Measurements from ENCODE around the gene SERPINE1. TPM values are rescaled to one million over a fixed set of nuclear protein-coding genes. Genes with fewer than 3 reads are reported as not detected.
"Not testable (repeated sequence)": the region's sequence is repeated elsewhere in the genome, so short reads cannot be mapped to it uniquely, and the experiment has no call there.

The SERPINE1 gene
- total and polyA plus RNA-seq, 2 of the 8 experiments (the other 6 are each of a cell fraction or from before 2014, with no cell fraction given) = 3.7 to 5.6 TPM

GRCh38 chr7:101105248-101105647 is 21.7 kb upstream of the SERPINE1 start:
- H2BK120ac ChIP-seq (replicated peaks; ENCODE audit: low read depth, low read length); H2BK20ac ChIP-seq (ENCODE audit: low read length); H3K79me2 ChIP-seq (ENCODE audit: control insufficient read depth in 1 of 2, insufficient read depth in 2 of 2, low read length in 2 of 2); H3K23ac ChIP-seq (ENCODE audit: insufficient read length); H4K8ac ChIP-seq (ENCODE audit: extremely low read depth, insufficient read depth, low read length); H3K4ac ChIP-seq (replicated peaks; ENCODE audit: insufficient read length, low read depth, low read length); H3K9me3 ChIP-seq (ENCODE audit: insufficient read depth in 2 of 2, low read depth in 1 of 2, low read length in 1 of 2); H3K56ac ChIP-seq (replicated peaks; ENCODE audit: insufficient read length, low read depth, low read length); H4K5ac ChIP-seq (ENCODE audit: insufficient read length, low read depth, low read length); H3K4me3 ChIP-seq (ENCODE audit: extremely low read depth in 1 of 4, insufficient read depth in 2 of 4, low read depth in 3 of 4, low read length in 4 of 4); H3K18ac ChIP-seq (ENCODE audit: extremely low read depth, low read length); H4K91ac ChIP-seq (replicated peaks; ENCODE audit: insufficient read length, low read length); H3K14ac ChIP-seq (ENCODE audit: insufficient read length); H4K20me1 ChIP-seq (replicated peaks in 1 of 2; ENCODE audit: control insufficient read depth in 1 of 2, insufficient read depth in 2 of 2, low read length in 2 of 2); H3K9ac ChIP-seq (replicated peaks in 1 of 4; ENCODE audit: extremely low read depth in 1 of 4, low read depth in 3 of 4, low read length in 3 of 4); H2BK15ac ChIP-seq (ENCODE audit: low read length); DNase-seq (ENCODE audit: low read depth in 1 of 2, low spot score in 2 of 2); H2AFZ ChIP-seq (ENCODE audit: low read length); H2BK5ac ChIP-seq (ENCODE audit: low read depth, low read length); H3K23me2 ChIP-seq (ENCODE audit: low read depth, low read length); H3K27me3 ChIP-seq (replicated peaks in 1 of 4; ENCODE audit: control insufficient read depth in 3 of 4, extremely low read depth in 1 of 4, insufficient read depth in 3 of 4, low read length in 3 of 4); H3K27ac ChIP-seq (ENCODE audit: low read depth, low read length); H3K4me2 ChIP-seq (ENCODE audit: insufficient read depth in 1 of 2, low read depth in 2 of 2, low read length in 2 of 2); H3K79me1 ChIP-seq (ENCODE audit: low read depth, low read length); H3K36me3 ChIP-seq (ENCODE audit: control insufficient read depth in 2 of 4, insufficient read depth in 4 of 4, low read length in 3 of 4); FAIRE-seq: not testable (repeated sequence)
- CTCF ChIA-PET (ENCODE audit: partially characterized antibody) = interaction anchor here (0.6 to 2.4 kb wide), 5 partner anchors 9 to 211 kb away, joined by 3 to 11 read pairs (median 3); no protein-coding TSS in a partner anchor
- POLR2A ChIA-PET (ENCODE audit: partially characterized antibody) = interaction anchor here (1.1 to 1.6 kb wide), 2 partner anchors 10 to 22 kb away, joined by 3 to 5 read pairs; partner anchors contain the start of gene SERPINE1
- H3K4me1 ChIP-seq (replicated peaks in 1 of 4; ENCODE audit: control insufficient read depth in 3 of 4, insufficient read depth in 4 of 4, low read length in 3 of 4) = peaks cover 0 to 10% (median 7%) of the 10 kb centered on the region in 4 experiments; a peak in 6 of 7 replicates
- 0 out of 2 replicates have a peak overlapping the region, but pooled peaks have one; percentile 86 for H2AK5ac ChIP-seq (ENCODE audit: low read depth, low read length)
- WGBS, 2 experiments (ENCODE audit: extremely low coverage in 1 of 2, insufficient coverage in 1 of 2, insufficient read length in 1 of 2, insufficient replicate concordance in 2 of 2, low coverage in 1 of 2, low lambda C conversion rate in 2 of 2, missing lambda C conversion rate in 1 of 2) = 86% methylated on average over 5 of the region's 5 CpGs; no CpG with 5 or more reads in 1 of the 2 experiments
- H2BK12ac ChIP-seq (ENCODE audit: low read depth, low read length) = 0 out of 2 replicates have a peak overlapping the region, but pooled peaks have one; percentile 33

All from H1 (cell line).